Liver (tissue), 9 donors: Measurements from ENCODE around the gene CEP295NL. TPM values are rescaled to one million over a fixed set of nuclear protein-coding genes. Genes with fewer than 3 reads are reported as not detected.
A peak's percentile ranks its signal among the peaks of the same experiment; 100 is the strongest.

Source experiments
- DNase-seq: peaks from one replicate; pipeline ENCODE4 v3.0.0-alpha.2; 2017; ENCODE audit warnings: low spot score
- H3K27ac ChIP-seq, 2 donors: one replicate each; pipeline ENCODE4 v1.7.0; 2013; ENCODE audit warnings: inconsistent platforms in 2 of 2, low read length in 2 of 2, control low read depth in 1 of 2, low read depth in 1 of 2, mild to moderate bottlenecking in 1 of 2
- H3K27me3 ChIP-seq, 4 donors: one replicate each; pipeline versions ENCODE4 v1.6.1 to v1.7.0; 2013; ENCODE audit warnings: low read length in 3 of 4, inconsistent platforms in 1 of 4, mild to moderate bottlenecking in 1 of 4, moderate library complexity in 1 of 4; ENCODE audit not compliant: control insufficient read depth in 4 of 4, insufficient read depth in 4 of 4
- H3K36me3 ChIP-seq, 4 donors: one replicate each; pipeline versions ENCODE4 v1.6.1 to v1.7.0; 2013; ENCODE audit warnings: low read length in 3 of 4, mild to moderate bottlenecking in 3 of 4, low read depth in 1 of 4, moderate library complexity in 1 of 4; ENCODE audit not compliant: control insufficient read depth in 4 of 4, insufficient read depth in 3 of 4
- H3K4me1 ChIP-seq, 4 donors: one replicate each; pipeline versions ENCODE4 v1.6.1 to v1.7.0; 2013; ENCODE audit warnings: low read length in 3 of 4, mild to moderate bottlenecking in 3 of 4, moderate library complexity in 1 of 4; ENCODE audit not compliant: control insufficient read depth in 4 of 4, insufficient read depth in 4 of 4
- H3K4me3 ChIP-seq, 3 donors: one replicate each; pipeline versions ENCODE4 v1.6.1 to v1.7.0; 2013; ENCODE audit warnings: low read length in 3 of 3, control low read depth in 1 of 3, low read depth in 1 of 3, mild to moderate bottlenecking in 1 of 3
- H3K9ac ChIP-seq, 2 donors: one replicate each; pipeline ENCODE4 v1.7.0; 2013; ENCODE audit warnings: low read length in 2 of 2, mild to moderate bottlenecking in 2 of 2, moderate library complexity in 2 of 2, control low read depth in 1 of 2, low read depth in 1 of 2
- H3K9me3 ChIP-seq, 4 donors: one replicate each; pipeline versions ENCODE4 v1.6.1 to v1.7.0; 2013; ENCODE audit warnings: low read length in 3 of 4; ENCODE audit not compliant: control insufficient read depth in 4 of 4
- ATF3 ChIP-seq: IDR thresholded peaks from 2 replicates; pipeline ENCODE4 v1.6.1; 2016; ENCODE audit warnings: antibody characterized with exemption
- CTCF ChIP-seq: fragments of 150-350 bp; IDR thresholded peaks from 2 replicates; pipeline ENCODE4 v1.5.1; 2017; ENCODE audit warnings: improper control_type of control experiment, low read depth, low read length; ENCODE audit not compliant: missing input control
- EGR1 ChIP-seq, 2 donors: IDR thresholded peaks; 2 replicates each; pipeline ENCODE4 v1.6.1; 2016 to 2018; ENCODE audit warnings: antibody characterized with exemption in 2 of 2, low read depth in 2 of 2
- FOXA1 ChIP-seq: IDR thresholded peaks from 2 replicates; pipeline ENCODE4 v1.6.1; 2016; ENCODE audit warnings: antibody characterized with exemption
- FOXA2 ChIP-seq: IDR thresholded peaks from 2 replicates; pipeline ENCODE4 v1.6.1; 2016; ENCODE audit warnings: antibody characterized with exemption
- GABPA ChIP-seq, 2 donors: IDR thresholded peaks in 1 of 2; conservative IDR thresholded peaks in 1 of 2; 2 replicates each; pipeline ENCODE4 v1.6.1; 2016; ENCODE audit warnings: antibody characterized with exemption in 2 of 2, mild to moderate bottlenecking in 1 of 2, moderate library complexity in 1 of 2
- HNF4A ChIP-seq, 2 donors: conservative IDR thresholded peaks; 2 replicates each; pipeline ENCODE4 v1.6.1; 2016; ENCODE audit warnings: antibody characterized with exemption in 2 of 2, mild to moderate bottlenecking in 2 of 2
- HNF4G ChIP-seq: IDR thresholded peaks from 2 replicates; pipeline ENCODE4 v1.6.1; 2016; ENCODE audit warnings: antibody characterized with exemption
- JUND ChIP-seq, 2 donors: IDR thresholded peaks; 2 replicates each; pipeline ENCODE4 v1.6.1; 2016; ENCODE audit warnings: antibody characterized with exemption in 2 of 2
- MAX ChIP-seq: IDR thresholded peaks from 2 replicates; pipeline ENCODE4 v1.6.1; 2016; ENCODE audit warnings: antibody characterized with exemption
- NR2F2 ChIP-seq: IDR thresholded peaks from 2 replicates; pipeline ENCODE4 v1.6.1; 2016; ENCODE audit warnings: antibody characterized with exemption
- RAD21 ChIP-seq, 2 donors: IDR thresholded peaks; 2 replicates each; pipeline ENCODE4 v1.6.1; 2016; ENCODE audit warnings: antibody characterized with exemption in 2 of 2, mild to moderate bottlenecking in 2 of 2
- REST ChIP-seq: IDR thresholded peaks from 2 replicates; pipeline ENCODE4 v1.6.1; 2016; ENCODE audit warnings: antibody characterized with exemption, mild to moderate bottlenecking
- RXRA ChIP-seq, 2 donors: IDR thresholded peaks; 2 replicates each; pipeline ENCODE4 v1.6.1; 2017 to 2018; ENCODE audit warnings: antibody characterized with exemption in 2 of 2, mild to moderate bottlenecking in 1 of 2
- SP1 ChIP-seq: IDR thresholded peaks from 2 replicates; pipeline ENCODE4 v1.6.1; 2018; ENCODE audit warnings: antibody characterized with exemption, mild to moderate bottlenecking
- TAF1 ChIP-seq: conservative IDR thresholded peaks from 2 replicates; pipeline ENCODE4 v1.6.1; 2016; ENCODE audit warnings: antibody characterized with exemption, mild to moderate bottlenecking
- YY1 ChIP-seq: IDR thresholded peaks from 2 replicates; pipeline ENCODE4 v1.6.1; 2016; ENCODE audit warnings: antibody characterized with exemption, mild to moderate bottlenecking
- ZBTB33 ChIP-seq: IDR thresholded peaks from 2 replicates; pipeline ENCODE4 v1.6.1; 2016; ENCODE audit warnings: antibody characterized with exemption
- WGBS: extraction: QIAGEN DNeasy Blood & Tissue Kit; methylation state at CpG from one replicate; pipeline ENCODE4 v1.1.7; 2013; 5-methylcytosine and 5-hydroxymethylcytosine counted together
- polyA plus RNA-seq, 2 donors: library from polyadenylated mRNA; stranded (reverse) in 1 of 2; unstranded in 1 of 2; fragments of 200-250 nt in 1 of 2; fragments of >200 nt in 1 of 2; fragmentation: Nextera tagmentation in 1 of 2; extraction: Ambion mirVana in 1 of 2; gene quantifications; one replicate each; pipeline versions ENCODE4 v1.2.1 to v1.2.3, GENCODE V29; 2013 to 2015
- total RNA-seq, 2 donors: library from RNA; depleted of rRNA; stranded (reverse); fragments of >200 nt; gene quantifications; one replicate each; pipeline ENCODE4 v1.2.3, GENCODE V29; 2014
- donor health status: healthy.
- donor health status: healthy.
- donor health status: healthy.
- donor health status: healthy.
- donor health status: healthy.

CEP295NL gene
- total and polyA plus RNA-seq, 4 donors, result 0.28 to 1.0 TPM; not detected in 2

- no peaks in the 10 kb centered on the region for H3K9me3 ChIP-seq
- peak overlapping the region; percentile 85 to 88 for H3K27ac ChIP-seq
- peaks cover 0 to 13% (median 8%) of the 10 kb centered on the region in 4 donors for H3K4me1 ChIP-seq
- H3K36me3 ChIP-seq, result no peaks in the 10 kb centered on the region
- H3K4me3 ChIP-seq, result no peak overlapping the region
- WGBS, result 68% methylated on average over 20 of the region's 20 CpGs
- H3K9ac ChIP-seq, result no peak overlapping the region
- TF ChIP-seq RXRA (IDR thresholded peaks at IDR 0.05) (no peak), ZBTB33 (no peak), REST (no peak), TAF1 (no peak), SP1 (no peak), CTCF (no peak), FOXA2 (no peak), ATF3 (no peak), FOXA1 (no peak), JUND (IDR thresholded peaks at IDR 0.05) (no peak), HNF4G (no peak), MAX (no peak), YY1 (no peak), EGR1 (IDR thresholded peaks at IDR 0.05; ENCODE audit: low read depth in 2 of 2) (no peak), RAD21 (IDR thresholded peaks at IDR 0.05) (no peak), NR2F2 (no peak), HNF4A (conservative IDR thresholded peaks at IDR 0.05) (no peak), GABPA (IDR thresholded peaks at IDR 0.05 in 1 of 2, conservative IDR thresholded peaks at IDR 0.05 in 1 of 2) (no peak)
- no peaks in the 10 kb centered on the region for H3K27me3 ChIP-seq
- DNase-seq, result no peak
These were observed 18.7 kb downstream of the CEP295NL start for GRCh38 chr17:78884148-78884825.
